Smooth muscle cell of the brain vasculature (primary cell): ENCODE results near the gene GRM8.

Source experiments
- DNase-seq: peaks from one replicate; pipeline ENCODE4 v3.0.0-alpha.2; 2012; ENCODE audit warnings: low read depth, low spot score

The GRM8 gene

GRCh38 chr7:127252778-127253280, at the start of gene GRM8:
GRM8 (minus strand) TSS chr7:127252941.
- DNase-seq, result no peak

GRCh38 chr7:127290801-127291361, 38.1 kb upstream of the GRM8 start:
- no peak for DNase-seq

- DNase-seq, result no peak
These were observed 37.4 kb upstream of the GRM8 start for GRCh38 chr7:127290116-127290655.

- DNase-seq, result no peak
These were observed 34.4 kb upstream of the GRM8 start for GRCh38 chr7:127287133-127287532.

GRCh38 chr7:127270093-127270492, 17.4 kb upstream of the GRM8 start:
- DNase-seq, result no peak

- no peak for DNase-seq
These were observed 13.3 kb upstream of the GRM8 start for GRCh38 chr7:127266047-127266446.

GRCh38 chr7:127264219-127264618, 11.5 kb upstream of the GRM8 start:
- DNase-seq, result no peak

GRCh38 chr7:127258111-127258510, 5.4 kb upstream of the GRM8 start:
- DNase-seq, result no peak

GRCh38 chr7:127257086-127257485, 4.3 kb upstream of the GRM8 start:
- no peak for DNase-seq

- DNase-seq, result no peak
These were observed 3.4 kb upstream of the GRM8 start for GRCh38 chr7:127256041-127256725.

- no peak for DNase-seq
These were observed 1.5 kb upstream of the GRM8 start for GRCh38 chr7:127254163-127254684.

GRCh38 chr7:127253281-127254162, 781 bp upstream of the GRM8 start:
- DNase-seq, result no peak

- no peak for DNase-seq
These were observed 396 bp downstream of the GRM8 start for GRCh38 chr7:127252377-127252713.

GRCh38 chr7:127251465-127252376, 1.0 kb downstream of the GRM8 start:
- no peak for DNase-seq

- no peak for DNase-seq
These were observed 1.7 kb downstream of the GRM8 start for GRCh38 chr7:127251036-127251464.

- no peak for DNase-seq
These were observed 2.3 kb downstream of the GRM8 start for GRCh38 chr7:127250312-127251035.

GRCh38 chr7:127245607-127246006, 7.1 kb downstream of the GRM8 start:
- no peak for DNase-seq

- no peak for DNase-seq
These were observed 7.7 kb downstream of the GRM8 start for GRCh38 chr7:127245002-127245401.

- no peak for DNase-seq
These were observed 12.9 kb downstream of the GRM8 start for GRCh38 chr7:127239814-127240213.

- no peak for DNase-seq
These were observed 19.1 kb downstream of the GRM8 start for GRCh38 chr7:127233630-127234029.
